Ovary (tissue), 3 donors: ENCODE measurements around the gene SYTL3.

Experiments used
- POLR2A ChIP-seq: fragments of 450-650 bp; IDR thresholded peaks from one replicate; pipeline ENCODE4 v1.6.1; 2017; ENCODE audit warnings: antibody characterized with exemption, mild to moderate bottlenecking, moderate library complexity
- TF ChIP-seq, protein P1 (sequence below), 3 donors: fragments of 450-650 bp in 2 of 3; fragments of 200-600 bp in 1 of 3; IDR thresholded peaks; one replicate each; pipeline versions ENCODE4 v1.5.1 to v1.8.0; 2016 to 2022; ENCODE audit warnings: antibody characterized with exemption in 3 of 3, mild to moderate bottlenecking in 1 of 3
- donor health status: DM: no; HTN: no; CAD: no.

DNA sequence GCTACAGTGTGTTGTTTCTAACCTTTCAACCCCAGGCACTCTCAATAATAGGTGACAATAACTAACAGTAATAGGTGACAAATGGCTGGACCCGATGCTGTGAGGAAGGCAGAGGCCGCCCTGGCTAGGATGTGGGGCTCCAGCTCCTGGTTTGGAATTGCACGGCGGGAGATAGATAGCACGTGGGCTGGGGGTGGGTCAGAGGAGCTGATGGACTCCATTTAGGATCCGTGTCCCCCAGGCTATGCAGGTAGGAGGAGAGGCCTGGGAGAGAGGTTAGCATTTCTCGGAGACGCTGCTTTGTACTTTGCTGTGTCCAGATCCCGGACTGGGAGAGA lies 107.9 kb downstream of the SYTL3 start:
- TF ChIP-seq, protein P1, sequence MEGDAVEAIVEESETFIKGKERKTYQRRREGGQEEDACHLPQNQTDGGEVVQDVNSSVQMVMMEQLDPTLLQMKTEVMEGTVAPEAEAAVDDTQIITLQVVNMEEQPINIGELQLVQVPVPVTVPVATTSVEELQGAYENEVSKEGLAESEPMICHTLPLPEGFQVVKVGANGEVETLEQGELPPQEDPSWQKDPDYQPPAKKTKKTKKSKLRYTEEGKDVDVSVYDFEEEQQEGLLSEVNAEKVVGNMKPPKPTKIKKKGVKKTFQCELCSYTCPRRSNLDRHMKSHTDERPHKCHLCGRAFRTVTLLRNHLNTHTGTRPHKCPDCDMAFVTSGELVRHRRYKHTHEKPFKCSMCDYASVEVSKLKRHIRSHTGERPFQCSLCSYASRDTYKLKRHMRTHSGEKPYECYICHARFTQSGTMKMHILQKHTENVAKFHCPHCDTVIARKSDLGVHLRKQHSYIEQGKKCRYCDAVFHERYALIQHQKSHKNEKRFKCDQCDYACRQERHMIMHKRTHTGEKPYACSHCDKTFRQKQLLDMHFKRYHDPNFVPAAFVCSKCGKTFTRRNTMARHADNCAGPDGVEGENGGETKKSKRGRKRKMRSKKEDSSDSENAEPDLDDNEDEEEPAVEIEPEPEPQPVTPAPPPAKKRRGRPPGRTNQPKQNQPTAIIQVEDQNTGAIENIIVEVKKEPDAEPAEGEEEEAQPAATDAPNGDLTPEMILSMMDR (IDR thresholded peaks at IDR 0.05) = no peak
- TF ChIP-seq POLR2A = no peak
